ENCODE measurements around the gene JAG1. TPM values are rescaled to one million over a fixed set of nuclear protein-coding genes. Genes with fewer than 3 reads are reported as not detected.

Gene JAG1
- polyA plus RNA-seq, 1 donor from 2014 or later, result 9.0 TPM

GRCh38 chr20:10672624-10673127 is 1.1 kb downstream of the JAG1 start:
- Histone ChIP-seq H2AFZ (ENCODE audit: low read depth, low read length) (no peak overlapping the region), H4K20me1 (ENCODE audit: insufficient read depth) (no peaks in the 10 kb centered on the region)

GRCh38 chr20:10671919-10672623 is 1.7 kb downstream of the JAG1 start:
- H4K20me1 ChIP-seq (ENCODE audit: insufficient read depth), result no peaks in the 10 kb centered on the region
- H2AFZ ChIP-seq (ENCODE audit: low read depth, low read length), result no peak overlapping the region
- no peak overlapping the region for H3K27ac ChIP-seq (ENCODE audit: low read length)

More at GRCh38 chr20:10672624-10673127, 1.1 kb downstream of the JAG1 start:
- TF ChIP-seq MXI1 (conservative IDR thresholded peaks at IDR 0.05; ENCODE audit: poor library complexity, severe bottlenecking), result peak; percentile 2
- peak; percentile 2 for TF ChIP-seq POLR2AphosphoS5 (IDR thresholded peaks at IDR 0.05)
- TF ChIP-seq RAD21 (conservative IDR thresholded peaks at IDR 0.05), result no peak
- Histone ChIP-seq H3K4me2 (ENCODE audit: low read length) (peak overlapping the region; percentile 73), H3K9ac (ENCODE audit: low read length) (peak overlapping the region; percentile 61), H3K79me2 (replicated peaks; ENCODE audit: insufficient read depth, low read length) (peaks cover 23% of the 10 kb centered on the region), H3K27me3 (ENCODE audit: insufficient read depth, low read depth, low read length) (peaks cover 38% of the 10 kb centered on the region), H3K9me2 (ENCODE audit: insufficient read depth, low read length) (no peaks in the 10 kb centered on the region), H3K27ac (ENCODE audit: low read length) (no peak overlapping the region), H3K36me3 (ENCODE audit: insufficient read depth, low read length) (no peaks in the 10 kb centered on the region), H3K9me3 (ENCODE audit: low read length) (no peaks in the 10 kb centered on the region), H3F3A (ENCODE audit: insufficient read depth, low read length, poor library complexity, severe bottlenecking) (no peaks in the 10 kb centered on the region), H3K4me3 (ENCODE audit: low read length) (peak overlapping the region; percentile 86)

DNA sequence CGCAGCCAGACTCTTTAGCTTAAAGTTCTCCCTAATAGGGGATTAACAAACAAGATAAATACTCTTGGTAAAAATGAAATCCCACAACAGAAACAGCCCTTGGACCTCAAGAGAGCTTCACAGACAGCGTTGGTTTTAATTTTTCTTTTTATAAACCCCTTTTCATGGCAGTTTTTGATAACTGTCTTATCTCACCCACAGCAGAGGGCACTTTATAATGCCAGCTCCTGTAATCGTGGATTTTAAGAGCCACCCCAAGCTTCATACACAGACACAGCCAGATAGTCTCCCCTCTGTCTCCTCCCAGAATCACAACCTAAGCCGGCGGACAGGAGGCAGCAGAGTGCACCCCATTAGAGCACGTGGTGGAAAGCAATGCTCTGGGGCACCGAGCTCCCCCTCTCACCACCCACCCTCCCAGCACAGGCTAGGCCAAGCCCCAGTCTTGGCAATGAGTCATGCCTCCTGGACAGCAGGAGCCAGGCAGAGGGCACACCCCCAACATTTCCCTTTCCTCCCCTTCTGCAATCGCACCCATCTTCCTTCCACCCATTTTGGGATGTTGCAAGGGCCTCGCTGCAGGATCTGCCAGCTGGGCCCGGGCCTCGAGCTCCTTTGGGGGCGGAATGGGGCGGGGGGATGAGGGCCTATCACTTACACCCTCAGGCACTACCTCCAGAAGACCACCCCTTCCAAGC is 2.4 kb downstream of the JAG1 start:
- Histone ChIP-seq H3K9me3 (ENCODE audit: low read length) (no peaks in the 10 kb centered on the region), H3K4me3 (ENCODE audit: low read length) (peak overlapping the region; percentile 86), H3K79me2 (replicated peaks; ENCODE audit: insufficient read depth, low read length) (peaks cover 23% of the 10 kb centered on the region), H3K27ac (ENCODE audit: low read length) (no peak overlapping the region), H3K9me2 (ENCODE audit: insufficient read depth, low read length) (no peaks in the 10 kb centered on the region), H3K36me3 (ENCODE audit: insufficient read depth, low read length) (no peaks in the 10 kb centered on the region), H4K20me1 (ENCODE audit: insufficient read depth) (no peaks in the 10 kb centered on the region), H3F3A (ENCODE audit: insufficient read depth, low read length, poor library complexity, severe bottlenecking) (no peaks in the 10 kb centered on the region), H3K9ac (ENCODE audit: low read length) (no peak overlapping the region), H3K4me2 (ENCODE audit: low read length) (peak overlapping the region; percentile 59), H2AFZ (ENCODE audit: low read depth, low read length) (no peak overlapping the region), H3K27me3 (ENCODE audit: insufficient read depth, low read depth, low read length) (peaks cover 38% of the 10 kb centered on the region)
- TF ChIP-seq MXI1 (conservative IDR thresholded peaks at IDR 0.05; ENCODE audit: poor library complexity, severe bottlenecking) (peak; percentile 40), CTCF (IDR thresholded peaks at IDR 0.05; ENCODE audit: poor library complexity, severe bottlenecking) (peak; percentile 63), TAF1 (IDR thresholded peaks at IDR 0.05; ENCODE audit: low read depth) (no peak), EZH2 (IDR thresholded peaks at IDR 0.05; ENCODE audit: borderline replicate concordance, insufficient read depth, low read length, poor library complexity, severe bottlenecking) (no peak), SMC3 (conservative IDR thresholded peaks at IDR 0.05; ENCODE audit: poor library complexity) (peak; percentile 66), RAD21 (conservative IDR thresholded peaks at IDR 0.05) (peak; percentile 51), POLR2AphosphoS5 (IDR thresholded peaks at IDR 0.05) (no peak), EP300 (conservative IDR thresholded peaks at IDR 0.05; ENCODE audit: poor library complexity, severe bottlenecking) (no peak)

More at GRCh38 chr20:10671919-10672623, 1.7 kb downstream of the JAG1 start:
- peak overlapping the region; percentile 73 for H3K4me2 ChIP-seq (ENCODE audit: low read length)
- H3K9me2 ChIP-seq (ENCODE audit: insufficient read depth, low read length), result no peaks in the 10 kb centered on the region
- H3K9me3 ChIP-seq (ENCODE audit: low read length), result no peaks in the 10 kb centered on the region
- H3F3A ChIP-seq (ENCODE audit: insufficient read depth, low read length, poor library complexity, severe bottlenecking), result no peaks in the 10 kb centered on the region
- peak overlapping the region; percentile 61 for H3K9ac ChIP-seq (ENCODE audit: low read length)
- no peak for TF ChIP-seq EZH2 (IDR thresholded peaks at IDR 0.05; ENCODE audit: borderline replicate concordance, insufficient read depth, low read length, poor library complexity, severe bottlenecking)
- H3K79me2 ChIP-seq (replicated peaks; ENCODE audit: insufficient read depth, low read length), result peaks cover 23% of the 10 kb centered on the region
- peaks cover 38% of the 10 kb centered on the region for H3K27me3 ChIP-seq (ENCODE audit: insufficient read depth, low read depth, low read length)
- H3K36me3 ChIP-seq (ENCODE audit: insufficient read depth, low read length), result no peaks in the 10 kb centered on the region
- H3K4me3 ChIP-seq (ENCODE audit: low read length), result peak overlapping the region; percentile 86

Data from neural cell (in vitro differentiated cells).